Measurements from ENCODE around the gene FAM193A.

DNA sequence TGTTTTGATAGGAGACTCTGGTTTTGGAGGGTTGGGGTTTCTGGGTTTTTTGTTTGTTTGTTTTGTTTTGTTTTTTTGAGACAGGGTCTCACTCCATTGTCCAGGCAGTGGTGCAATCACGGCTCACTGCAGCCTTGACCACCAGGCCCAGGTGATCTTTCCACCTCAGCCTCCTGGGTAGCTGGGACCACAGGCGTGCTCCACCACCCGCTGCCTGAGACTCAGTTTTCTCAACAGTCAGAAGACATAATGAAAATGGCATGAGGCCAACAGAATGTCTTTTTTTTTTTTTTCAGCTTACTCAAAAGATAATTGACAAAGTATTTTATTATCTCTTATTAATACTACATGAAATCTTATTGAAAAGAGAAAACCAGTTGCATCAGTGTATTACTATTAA, 187.3 kb downstream of the FAM193A start:
- TF ChIP-seq, protein P1, sequence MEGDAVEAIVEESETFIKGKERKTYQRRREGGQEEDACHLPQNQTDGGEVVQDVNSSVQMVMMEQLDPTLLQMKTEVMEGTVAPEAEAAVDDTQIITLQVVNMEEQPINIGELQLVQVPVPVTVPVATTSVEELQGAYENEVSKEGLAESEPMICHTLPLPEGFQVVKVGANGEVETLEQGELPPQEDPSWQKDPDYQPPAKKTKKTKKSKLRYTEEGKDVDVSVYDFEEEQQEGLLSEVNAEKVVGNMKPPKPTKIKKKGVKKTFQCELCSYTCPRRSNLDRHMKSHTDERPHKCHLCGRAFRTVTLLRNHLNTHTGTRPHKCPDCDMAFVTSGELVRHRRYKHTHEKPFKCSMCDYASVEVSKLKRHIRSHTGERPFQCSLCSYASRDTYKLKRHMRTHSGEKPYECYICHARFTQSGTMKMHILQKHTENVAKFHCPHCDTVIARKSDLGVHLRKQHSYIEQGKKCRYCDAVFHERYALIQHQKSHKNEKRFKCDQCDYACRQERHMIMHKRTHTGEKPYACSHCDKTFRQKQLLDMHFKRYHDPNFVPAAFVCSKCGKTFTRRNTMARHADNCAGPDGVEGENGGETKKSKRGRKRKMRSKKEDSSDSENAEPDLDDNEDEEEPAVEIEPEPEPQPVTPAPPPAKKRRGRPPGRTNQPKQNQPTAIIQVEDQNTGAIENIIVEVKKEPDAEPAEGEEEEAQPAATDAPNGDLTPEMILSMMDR (IDR thresholded peaks at IDR 0.05) = no peak
- no peak for TF ChIP-seq ZFX (IDR thresholded peaks at IDR 0.05; ENCODE audit: borderline replicate concordance)
